GM18861 (cell line): ENCODE data around the gene AMT.

Experiments used
- ATAC-seq: cut with Tn5 transposase; IDR thresholded peaks from one replicate; pipeline ENCODE4 v1.9.1; 2021; ENCODE audit not compliant: unreplicated experiment

The AMT gene

DNA sequence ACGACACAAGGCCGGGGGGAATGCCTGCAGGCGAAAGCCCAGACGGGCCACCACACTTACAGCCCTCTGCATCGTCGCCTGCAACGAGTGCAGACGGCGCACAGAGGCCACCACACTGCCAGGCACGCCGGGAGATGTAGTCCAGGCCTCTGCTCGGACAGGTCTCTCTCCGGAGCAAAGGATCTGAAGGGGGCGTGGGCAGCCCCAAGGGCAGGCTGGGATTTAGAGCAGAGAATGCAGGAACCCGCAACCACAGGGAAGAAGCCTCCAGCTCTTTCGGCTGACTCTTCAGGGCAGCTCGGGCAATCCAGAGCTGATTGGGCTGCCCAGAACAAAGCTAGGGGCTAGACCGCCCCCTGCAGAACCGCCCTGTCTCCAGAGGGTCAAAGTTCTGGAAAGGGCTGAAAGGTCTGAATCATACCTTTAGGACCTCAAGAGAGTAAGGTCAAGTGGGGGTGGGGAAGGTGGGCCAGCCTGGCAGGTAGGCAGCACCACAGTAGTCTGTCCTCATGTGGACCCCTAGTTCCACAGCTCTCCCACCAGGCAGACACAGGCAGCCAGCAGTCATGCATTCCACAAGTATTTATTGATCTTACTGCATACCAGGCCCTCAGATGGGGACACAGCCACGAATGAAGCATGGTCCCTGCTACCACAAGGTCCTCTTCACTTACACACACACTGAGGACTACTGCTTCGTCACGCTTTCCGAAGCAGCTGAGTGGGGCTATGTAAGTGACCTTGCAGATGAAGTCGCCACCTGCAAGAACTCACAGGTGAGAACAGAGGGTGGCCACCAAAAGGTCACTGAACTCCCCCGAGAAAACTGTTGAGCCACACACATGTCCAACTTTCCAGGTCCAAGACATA lies at the start of gene AMT:
Gene AMT (minus strand): TSS at position 95 of the 870 bp plus-strand sequence. CDS start 23 bp downstream, at position 72.
- ATAC-seq = no peak

- ATAC-seq = peak; percentile 20
Measured at GRCh38 chr3:49470714-49471420, 48.6 kb upstream of the AMT start.

- ATAC-seq = peak; percentile 80
Measured at GRCh38 chr3:49469936-49470713, 47.9 kb upstream of the AMT start, which contains the start of gene DAG1. DAG1 (plus strand) TSS chr3:49470267; CDS start chr3:49510535, 40,268 bp downstream.

- ATAC-seq = no peak
Measured at GRCh38 chr3:49469037-49469935, 47.0 kb upstream of the AMT start.

- no peak for ATAC-seq
Measured at GRCh38 chr3:49466085-49466484, 43.8 kb upstream of the AMT start.

DNA sequence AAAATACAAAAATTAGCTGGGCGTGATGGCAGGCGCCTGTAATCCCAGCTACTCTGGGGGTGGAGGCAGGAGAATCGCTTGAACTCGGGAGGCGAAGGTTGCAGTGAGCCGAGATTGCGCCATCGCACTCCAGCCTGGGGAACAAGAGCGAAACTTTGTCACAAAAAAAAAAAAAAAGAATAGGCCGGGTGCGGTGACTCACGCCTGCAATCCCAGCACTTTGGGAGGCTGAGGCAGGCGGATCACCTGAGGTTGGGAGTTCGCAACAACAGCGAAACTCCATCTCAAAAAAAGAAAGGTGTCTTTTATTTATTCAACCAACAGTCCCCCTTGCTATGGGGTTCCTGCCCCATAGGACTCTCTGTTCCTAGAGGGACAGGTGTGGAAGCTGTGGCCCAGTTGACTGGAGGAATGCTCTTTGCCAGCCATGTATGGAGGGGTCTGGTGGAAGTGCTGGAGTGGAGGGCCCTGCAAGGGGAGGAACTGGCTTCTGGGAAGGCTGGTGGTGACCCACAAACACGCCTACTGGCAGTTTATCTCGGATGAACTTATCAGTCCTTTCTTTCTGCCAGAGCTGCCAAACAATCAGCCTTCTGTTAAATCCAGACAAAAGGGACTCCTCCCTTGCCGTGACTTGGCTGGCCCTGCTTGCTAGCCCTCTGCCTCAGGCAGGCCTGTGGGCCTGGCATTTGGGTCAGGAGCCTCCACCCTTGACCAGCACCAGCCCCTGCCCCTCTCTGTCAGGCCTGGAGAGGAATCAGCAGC lies 43.2 kb upstream of the AMT start:
- ATAC-seq = no peak

DNA sequence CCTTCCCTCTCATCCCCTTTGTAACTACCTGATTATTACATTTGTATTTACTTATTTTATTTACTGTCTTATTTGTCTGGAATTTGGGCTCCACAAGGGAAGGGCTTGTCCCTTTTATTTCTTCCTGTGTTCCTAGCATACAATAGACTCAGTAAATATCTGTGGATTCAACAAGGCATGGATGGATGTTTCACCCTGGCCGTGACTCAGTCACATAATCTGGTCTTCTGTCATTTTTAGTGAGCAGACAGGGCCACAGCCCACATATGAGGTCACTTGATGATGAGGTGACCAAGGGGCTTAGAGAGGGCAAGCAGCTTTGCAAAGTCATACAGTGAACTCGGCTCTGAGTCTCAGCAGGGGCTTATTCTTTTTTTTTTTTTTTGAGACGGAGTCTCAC lies 39.9 kb upstream of the AMT start:
- ATAC-seq = no peak

- no peak for ATAC-seq
Measured at GRCh38 chr3:49461443-49462171, 39.3 kb upstream of the AMT start.

- no peak for ATAC-seq
Measured at GRCh38 chr3:49460956-49461355, 38.7 kb upstream of the AMT start.

GRCh38 chr3:49460188-49460890 lies 38.1 kb upstream of the AMT start:
- ATAC-seq = no peak

GRCh38 chr3:49456466-49456865 lies 34.2 kb upstream of the AMT start:
- ATAC-seq = no peak

DNA sequence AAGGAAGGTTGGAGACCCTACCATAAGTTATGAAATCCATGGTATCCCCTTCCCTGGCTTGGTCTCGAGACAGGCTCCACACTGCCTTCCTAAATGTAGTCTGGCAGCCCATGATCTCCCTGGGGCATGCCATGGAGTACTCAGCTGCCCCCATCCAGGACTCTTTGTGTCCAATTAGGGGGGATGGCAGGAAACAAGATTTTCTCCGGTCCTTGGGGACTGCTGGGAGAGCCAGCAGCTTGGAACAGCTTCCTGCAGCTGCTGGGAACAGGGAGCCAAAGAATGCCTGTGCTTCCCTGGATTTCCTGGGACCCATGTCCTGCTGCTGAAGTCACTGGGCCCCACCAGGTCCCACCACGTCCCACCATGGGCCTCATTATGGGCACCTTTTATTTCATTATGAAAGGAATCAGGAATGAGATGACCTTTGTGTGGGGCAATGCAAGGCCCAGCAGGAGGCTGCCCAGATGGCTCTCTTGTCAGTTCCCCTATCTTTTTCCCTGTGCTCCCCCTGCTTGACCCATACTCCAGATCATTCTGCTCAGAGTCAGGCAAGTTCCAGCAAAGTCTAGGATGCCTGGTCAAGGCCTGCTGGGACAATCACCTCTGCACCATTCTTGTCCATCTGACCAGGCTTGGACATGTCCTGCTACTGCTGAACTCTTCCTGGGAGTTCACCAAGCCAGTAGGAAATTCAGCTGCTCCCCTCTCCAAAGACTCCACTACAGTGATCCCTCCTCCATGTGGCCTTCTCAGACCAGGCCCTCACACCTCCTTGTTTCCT lies 32.8 kb upstream of the AMT start:
- no peak for ATAC-seq

DNA sequence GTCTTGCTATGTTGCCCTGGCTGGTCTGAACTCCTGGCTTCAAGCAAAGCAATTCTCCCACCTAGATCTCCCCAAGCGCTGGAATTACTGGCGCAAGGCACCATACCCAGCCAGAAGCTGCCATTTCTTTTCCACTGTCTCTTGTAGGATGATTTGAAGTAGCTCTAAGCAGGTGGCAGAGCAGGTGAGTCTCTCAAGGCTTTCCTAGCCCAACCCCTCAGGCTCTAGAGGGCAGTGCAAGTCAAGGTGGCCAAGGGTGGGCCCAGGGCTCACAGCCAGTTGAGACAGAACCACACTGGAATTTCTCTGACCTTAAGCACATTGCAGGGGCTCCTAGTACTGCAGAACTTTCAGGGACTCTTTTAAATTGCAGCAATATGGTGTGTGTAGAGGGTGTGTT lies 32.2 kb upstream of the AMT start:
- no peak for ATAC-seq

DNA sequence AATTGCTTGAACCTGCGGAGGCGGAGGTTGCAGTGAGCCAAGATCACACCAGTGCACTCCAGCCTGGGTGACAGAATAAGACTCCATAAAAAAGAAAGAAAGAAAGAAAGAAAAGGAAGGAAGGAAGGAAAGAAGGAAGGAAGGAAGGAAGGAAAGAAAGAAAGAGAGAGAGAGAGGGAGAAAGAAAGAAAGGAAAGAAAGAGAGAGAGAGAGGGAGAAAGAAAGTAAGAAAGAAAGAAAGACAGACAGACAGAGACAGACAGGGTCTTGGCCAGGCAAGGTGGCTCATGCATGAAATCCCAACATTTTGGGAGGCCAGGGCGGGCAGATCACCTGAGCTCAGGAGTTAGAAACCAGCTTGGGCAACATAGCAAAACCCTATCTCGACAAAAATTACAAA lies 31.3 kb upstream of the AMT start:
- ATAC-seq = no peak

DNA sequence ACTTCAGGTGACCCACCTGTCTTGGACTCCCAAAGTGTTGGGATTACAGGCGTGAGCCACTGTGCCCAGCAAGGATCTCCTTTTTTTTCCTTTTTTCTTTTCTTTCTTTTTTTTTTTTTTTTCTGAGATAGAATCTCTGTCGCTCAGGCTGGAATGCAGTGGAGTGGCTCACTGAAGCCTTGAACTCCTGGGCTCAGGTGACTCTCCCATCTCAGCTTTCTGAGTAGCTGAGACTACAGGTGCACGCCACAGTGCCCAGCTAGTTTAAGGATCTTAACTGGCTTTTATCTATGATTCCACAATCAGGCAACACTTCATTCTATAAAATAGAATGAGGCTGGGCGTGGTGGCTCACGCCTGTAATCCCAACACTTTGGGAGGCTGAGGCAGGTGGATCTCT lies 23.1 kb upstream of the AMT start:
- no peak for ATAC-seq

DNA sequence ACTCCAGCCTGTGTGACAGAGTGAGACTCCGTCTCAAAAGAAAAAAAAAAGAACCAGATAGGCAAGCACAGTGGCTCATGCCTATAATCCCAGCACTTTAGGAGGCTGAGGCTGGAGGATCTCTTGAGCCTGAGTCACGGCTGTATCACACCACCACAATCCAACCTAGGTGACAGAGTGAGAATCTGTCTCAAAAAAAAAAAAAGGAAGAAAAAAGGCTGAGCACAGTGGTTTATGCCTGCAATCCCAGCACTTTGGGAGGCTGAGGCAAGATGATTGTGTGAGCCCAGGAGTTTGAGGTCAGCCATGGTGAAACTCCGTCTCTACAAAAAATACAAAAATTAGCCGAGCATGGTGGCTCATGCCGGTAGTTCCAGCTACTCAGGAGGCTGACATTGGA lies 12.5 kb upstream of the AMT start:
- ATAC-seq = no peak

DNA sequence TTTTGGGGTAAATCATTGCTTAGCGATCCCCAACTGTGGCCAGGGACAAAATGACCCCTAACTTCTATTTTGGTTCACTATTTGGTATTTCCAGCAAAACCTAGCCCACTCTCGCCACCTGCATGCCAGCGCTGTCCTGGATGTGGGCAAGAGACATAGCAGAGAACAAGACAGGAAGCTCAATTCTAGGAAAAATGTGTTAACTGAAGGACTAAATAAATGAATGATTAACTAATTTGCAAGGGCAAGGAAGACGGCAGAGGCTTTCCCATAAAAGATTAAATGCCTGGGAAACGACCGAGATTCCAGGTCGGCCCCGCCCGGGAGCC lies 6.4 kb upstream of the AMT start:
- ATAC-seq = no peak

DNA sequence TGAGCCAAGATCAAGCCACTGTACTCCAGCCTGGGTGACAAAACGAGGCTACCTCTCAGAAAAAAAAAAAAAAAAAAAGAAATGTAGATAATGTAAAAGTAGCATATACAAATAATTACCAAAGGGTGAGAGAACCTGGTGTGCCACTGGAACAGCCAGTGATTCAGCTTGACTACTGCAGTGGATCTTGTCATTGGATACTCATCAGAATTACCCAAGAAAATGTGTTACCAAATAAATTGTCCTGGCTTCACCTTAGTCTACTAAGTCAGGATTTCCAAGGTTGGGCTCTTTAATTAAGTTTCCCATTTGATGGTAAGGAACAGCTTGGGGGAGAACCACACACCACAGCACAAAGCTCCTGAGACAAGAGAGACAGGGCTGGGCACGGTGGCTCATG lies 5.3 kb upstream of the AMT start:
- no peak for ATAC-seq
